Skeletal muscle tissue (tissue), 4 donors: ENCODE measurements around the gene EWSR1. TPM values are rescaled to one million over a fixed set of nuclear protein-coding genes. Genes with fewer than 3 reads are reported as not detected.

Experiments
- H3K27ac ChIP-seq: one replicate; pipeline ENCODE4 v1.7.0; 2013; ENCODE audit warnings: mild to moderate bottlenecking, low read depth, low read length, inconsistent platforms
- H3K27me3 ChIP-seq, 3 donors: one replicate each; pipeline ENCODE4 v1.7.0; 2013; ENCODE audit warnings: low read length in 3 of 3; ENCODE audit not compliant: control insufficient read depth in 3 of 3, insufficient read depth in 3 of 3
- H3K36me3 ChIP-seq, 3 donors: one replicate each; pipeline ENCODE4 v1.7.0; 2013; ENCODE audit warnings: low read length in 3 of 3; ENCODE audit not compliant: control insufficient read depth in 3 of 3, insufficient read depth in 3 of 3
- H3K4me1 ChIP-seq, 3 donors: one replicate each; pipeline ENCODE4 v1.7.0; 2013; ENCODE audit warnings: low read length in 3 of 3, mild to moderate bottlenecking in 3 of 3; ENCODE audit not compliant: control insufficient read depth in 3 of 3, insufficient read depth in 3 of 3
- H3K4me3 ChIP-seq, 3 donors: one replicate each; pipeline ENCODE4 v1.7.0; 2013; ENCODE audit warnings: low read length in 3 of 3
- H3K9ac ChIP-seq, 3 donors: one replicate each; pipeline ENCODE4 v1.7.0; 2013; ENCODE audit warnings: low read length in 3 of 3, mild to moderate bottlenecking in 3 of 3, moderate library complexity in 2 of 3, low read depth in 1 of 3
- H3K9me3 ChIP-seq, 3 donors: one replicate each; pipeline ENCODE4 v1.7.0; 2013; ENCODE audit warnings: low read length in 3 of 3; ENCODE audit not compliant: control insufficient read depth in 3 of 3
- total RNA-seq: library from RNA; depleted of rRNA; stranded (reverse); fragments of >200 nt; gene quantifications from one replicate; pipeline ENCODE4 v1.2.3, GENCODE V29; 2014
- donor health status: Osteomylitis.

EWSR1 gene
- total RNA-seq, 1 donor from 2014 or later = 84.5 TPM

DNA sequence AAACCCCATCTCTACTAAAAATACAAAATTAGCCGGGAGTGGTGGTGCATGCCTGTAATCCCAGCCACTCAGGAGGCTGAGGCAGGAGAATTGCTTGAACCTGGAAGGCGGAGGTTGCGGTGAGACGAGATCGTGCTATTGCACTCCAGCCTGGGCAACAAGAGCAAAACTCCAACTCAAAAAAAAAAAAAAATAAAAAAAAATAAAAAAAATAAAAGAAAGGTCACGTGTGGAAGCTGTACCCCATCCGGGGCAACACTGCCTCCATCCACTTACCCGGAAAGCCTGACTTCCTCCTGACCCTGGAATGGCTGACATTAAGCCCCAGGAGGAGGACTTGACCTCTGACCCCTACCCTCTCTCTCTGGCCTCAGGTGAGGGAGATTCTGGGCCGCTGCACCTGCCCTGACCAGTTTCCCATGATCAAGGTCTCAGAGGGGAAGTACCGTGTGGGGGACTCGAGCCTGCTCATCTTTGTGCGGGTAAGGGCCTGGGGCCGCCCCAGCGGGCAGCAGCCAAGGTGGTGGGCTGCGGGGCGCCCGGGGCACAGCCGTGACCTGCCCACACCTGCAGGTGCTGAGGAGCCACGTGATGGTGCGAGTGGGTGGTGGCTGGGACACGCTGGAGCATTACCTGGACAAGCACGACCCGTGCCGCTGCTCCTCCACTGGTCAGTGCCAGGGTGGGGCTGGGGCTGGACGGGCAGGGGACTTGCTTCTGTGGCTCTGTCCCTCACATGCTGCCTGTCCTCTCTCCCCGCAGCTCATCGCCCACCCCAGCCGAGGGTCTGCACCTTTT is 42.2 kb downstream of the EWSR1 start:
- peak overlapping the region; percentile 64 for H3K27ac ChIP-seq
- peak overlapping the region in 1 of 3 donors; percentile 22 for H3K4me3 ChIP-seq
- peaks cover 22 to 44% (median 22%) of the 10 kb centered on the region in 3 donors for H3K27me3 ChIP-seq
- no peaks in the 10 kb centered on the region for H3K36me3 ChIP-seq
- peak overlapping the region in 2 of 3 donors; percentile 2 to 33 for H3K9ac ChIP-seq
- no peaks in the 10 kb centered on the region for H3K9me3 ChIP-seq
- H3K4me1 ChIP-seq = peaks cover 62 to 71% (median 63%) of the 10 kb centered on the region in 3 donors

DNA sequence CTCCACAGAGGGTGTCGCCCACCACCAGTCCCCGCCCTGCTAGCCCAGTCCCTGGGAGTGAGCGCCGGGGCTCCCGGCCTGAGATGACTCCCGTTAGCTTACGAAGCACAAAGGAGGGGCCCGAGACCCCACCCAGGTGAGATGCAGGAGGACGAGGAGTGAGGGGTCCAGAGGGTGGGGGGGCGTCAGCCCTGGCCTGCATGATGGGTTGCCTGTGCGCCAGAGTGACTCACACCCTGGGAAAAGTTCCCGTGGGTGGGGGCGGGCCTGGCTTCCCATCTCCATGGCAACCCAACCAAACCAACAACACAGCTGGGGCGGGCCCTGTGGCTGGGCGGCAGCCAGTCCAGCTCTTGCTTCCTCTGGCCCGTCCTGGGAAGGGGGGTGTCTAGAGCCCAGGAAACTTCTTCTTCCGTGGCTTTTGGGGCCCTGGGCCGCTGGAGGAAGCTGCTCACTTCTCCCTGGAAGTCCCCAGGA is 42.8 kb downstream of the EWSR1 start:
- peak overlapping the region in 2 of 3 donors; percentile 2 to 45 for H3K9ac ChIP-seq
- no peaks in the 10 kb centered on the region for H3K9me3 ChIP-seq
- H3K4me3 ChIP-seq = peak overlapping the region in 2 of 3 donors; percentile 15 to 45
- no peaks in the 10 kb centered on the region for H3K36me3 ChIP-seq
- H3K4me1 ChIP-seq = peaks cover 61 to 69% (median 64%) of the 10 kb centered on the region in 3 donors
- peaks cover 22 to 47% (median 25%) of the 10 kb centered on the region in 3 donors for H3K27me3 ChIP-seq
- peak overlapping the region; percentile 64 for H3K27ac ChIP-seq

DNA sequence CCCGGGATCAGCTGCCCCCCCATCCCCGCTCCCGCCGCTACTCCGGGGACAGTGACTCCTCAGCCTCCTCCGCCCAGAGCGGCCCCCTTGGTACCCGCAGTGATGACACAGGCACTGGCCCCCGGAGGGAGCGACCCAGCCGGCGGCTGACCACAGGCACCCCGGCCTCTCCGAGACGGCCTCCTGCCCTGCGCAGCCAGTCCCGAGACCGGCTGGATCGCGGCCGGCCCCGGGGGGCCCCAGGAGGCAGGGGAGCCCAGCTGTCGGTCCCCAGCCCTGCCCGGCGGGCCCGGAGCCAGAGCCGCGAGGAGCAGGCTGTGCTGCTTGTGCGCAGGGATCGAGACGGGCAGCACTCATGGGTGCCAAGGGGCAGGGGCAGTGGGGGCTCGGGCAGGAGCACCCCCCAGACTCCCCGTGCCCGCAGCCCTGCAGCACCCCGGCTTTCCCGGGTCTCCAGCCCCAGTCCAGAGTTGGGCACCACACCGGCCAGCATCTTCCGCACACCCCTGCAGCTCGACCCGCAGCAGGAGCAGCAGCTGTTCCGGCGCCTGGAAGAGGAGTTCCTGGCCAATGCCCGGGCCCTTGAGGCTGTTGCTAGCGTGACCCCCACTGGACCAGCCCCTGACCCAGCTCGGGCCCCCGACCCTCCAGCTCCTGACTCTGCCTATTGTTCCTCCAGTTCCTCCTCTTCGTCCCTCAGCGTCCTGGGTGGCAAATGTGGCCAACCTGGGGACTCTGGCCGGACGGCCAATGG is 43.6 kb downstream of the EWSR1 start:
- Histone ChIP-seq H3K4me1 (peaks cover 55 to 63% (median 59%) of the 10 kb centered on the region in 3 donors), H3K9ac (peak overlapping the region in 1 of 3 donors; percentile 45), H3K9me3 (no peaks in the 10 kb centered on the region), H3K36me3 (no peaks in the 10 kb centered on the region), H3K27me3 (peaks cover 28 to 54% (median 30%) of the 10 kb centered on the region in 3 donors), H3K27ac (peak overlapping the region; percentile 54), H3K4me3 (peak overlapping the region in 1 of 3 donors; percentile 15)

DNA sequence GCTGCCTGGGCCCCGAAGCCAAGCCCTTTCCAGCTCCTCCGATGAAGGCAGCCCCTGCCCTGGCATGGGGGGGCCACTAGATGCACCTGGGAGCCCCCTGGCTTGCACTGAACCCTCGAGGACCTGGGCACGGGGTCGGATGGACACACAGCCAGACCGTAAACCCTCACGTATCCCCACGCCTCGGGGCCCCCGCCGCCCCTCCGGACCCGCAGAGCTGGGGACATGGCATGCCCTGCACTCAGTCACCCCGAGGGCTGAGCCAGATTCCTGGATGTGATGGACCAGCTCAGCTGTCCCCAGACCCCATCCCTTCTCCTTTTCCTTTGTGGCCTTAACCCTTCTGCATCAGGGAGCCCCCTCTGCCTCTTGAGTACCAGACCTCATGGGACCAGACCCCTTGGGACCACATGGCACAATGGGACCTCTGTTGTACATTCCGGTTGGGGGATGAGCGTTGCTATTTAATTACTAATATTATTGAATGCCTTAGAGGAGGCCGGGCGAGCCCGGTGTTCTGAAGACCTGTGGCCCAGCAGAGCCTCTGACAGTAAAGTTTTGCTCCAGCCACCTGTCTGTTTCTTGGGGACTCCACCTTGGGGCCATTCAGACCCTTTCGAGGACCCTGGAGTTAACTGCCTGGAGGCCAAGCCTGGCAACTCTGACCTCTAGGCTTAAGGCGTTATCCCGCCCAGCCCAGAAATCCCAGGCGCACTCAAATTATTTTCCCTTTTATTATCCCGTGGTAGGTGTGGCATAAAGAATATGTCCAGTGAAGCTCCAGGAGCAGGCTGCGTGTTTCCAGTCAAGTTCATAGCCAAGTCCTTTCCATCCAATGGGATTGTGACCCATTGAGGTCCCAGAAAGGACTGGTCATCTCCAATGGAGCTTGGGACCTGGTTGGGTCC is 44.4 kb downstream of the EWSR1 start:
- Histone ChIP-seq H3K9ac (no peak overlapping the region), H3K27me3 (peaks cover 30 to 54% (median 33%) of the 10 kb centered on the region in 3 donors), H3K9me3 (no peaks in the 10 kb centered on the region), H3K36me3 (no peaks in the 10 kb centered on the region), H3K27ac (no peak overlapping the region), H3K4me1 (peaks cover 52 to 60% (median 55%) of the 10 kb centered on the region in 3 donors), H3K4me3 (no peak overlapping the region)

DNA sequence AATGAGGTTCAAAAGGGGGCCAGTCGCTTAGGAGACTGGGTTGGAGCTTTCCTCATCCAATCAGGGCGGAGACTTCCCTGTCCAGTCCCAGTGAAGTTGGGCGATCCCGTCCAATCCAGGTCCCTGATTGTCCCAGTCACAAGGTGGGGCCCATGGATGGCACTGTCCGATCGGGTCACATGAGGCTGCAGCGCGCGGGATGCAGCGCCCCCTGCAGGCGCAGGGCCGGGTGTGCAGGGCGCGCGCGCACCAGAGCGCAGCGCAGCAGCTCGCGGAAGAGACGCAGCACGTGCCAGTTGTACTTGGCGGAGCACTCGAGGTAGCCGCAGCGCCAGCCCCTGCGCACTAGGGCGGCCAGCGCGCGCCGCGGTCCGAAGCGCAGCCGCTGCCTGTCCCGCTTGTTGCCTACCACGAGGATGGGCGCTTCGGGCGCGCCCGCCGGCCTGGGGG is 45.1 kb downstream of the EWSR1 start:
- peaks cover 30 to 54% (median 33%) of the 10 kb centered on the region in 3 donors for H3K27me3 ChIP-seq
- no peaks in the 10 kb centered on the region for H3K36me3 ChIP-seq
- H3K27ac ChIP-seq = no peak overlapping the region
- peaks cover 45 to 53% (median 49%) of the 10 kb centered on the region in 3 donors for H3K4me1 ChIP-seq
- no peaks in the 10 kb centered on the region for H3K9me3 ChIP-seq
- no peak overlapping the region for H3K4me3 ChIP-seq
- H3K9ac ChIP-seq = no peak overlapping the region

DNA sequence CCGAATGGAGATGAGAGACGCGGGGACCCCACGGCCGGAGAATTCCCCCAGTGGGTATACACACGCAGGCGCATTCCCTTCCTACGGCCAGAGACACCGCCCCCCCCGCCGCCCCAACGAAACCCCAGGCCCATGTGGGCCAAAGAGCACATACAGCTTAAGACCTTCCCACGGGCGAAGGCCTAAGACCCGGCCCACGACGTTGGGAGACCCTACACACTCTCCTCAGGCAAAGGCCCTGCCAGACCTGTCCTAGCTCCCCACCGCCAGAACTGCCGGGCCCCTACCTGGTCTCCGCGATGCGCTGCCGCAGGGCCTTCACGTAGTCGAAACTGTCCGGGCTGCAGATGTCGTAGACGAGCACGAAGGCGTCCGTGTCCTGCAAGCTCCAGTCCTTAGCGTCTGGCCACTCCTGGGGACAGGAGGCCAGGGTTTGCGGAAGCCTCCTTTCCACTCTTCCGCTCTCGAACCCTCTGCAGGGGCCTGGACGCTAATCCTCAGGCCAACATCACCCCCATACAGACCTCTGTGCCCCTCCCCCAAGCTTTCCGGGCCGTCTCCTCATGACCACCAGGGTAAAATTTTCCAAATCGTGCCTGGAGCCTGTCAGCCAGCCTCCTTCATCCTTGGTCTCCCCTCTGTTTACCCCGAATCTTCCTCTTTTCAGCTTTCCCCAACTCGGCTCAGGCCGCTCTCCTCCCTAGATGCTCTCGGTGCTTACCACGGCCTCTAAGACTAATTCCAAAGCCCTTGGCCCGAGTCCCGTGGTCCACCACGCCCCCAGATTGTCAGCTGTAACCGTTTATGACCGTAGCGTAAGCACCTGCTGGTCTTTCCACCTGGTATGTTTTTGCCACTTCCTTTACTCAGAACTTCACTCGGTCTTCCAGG is 45.8 kb downstream of the EWSR1 start:
- Histone ChIP-seq H3K9ac (peak overlapping the region in 1 of 3 donors; percentile 54), H3K4me3 (no peak overlapping the region), H3K4me1 (peaks cover 39 to 47% (median 42%) of the 10 kb centered on the region in 3 donors), H3K36me3 (no peaks in the 10 kb centered on the region), H3K27ac (no peak overlapping the region), H3K27me3 (peaks cover 30 to 54% (median 33%) of the 10 kb centered on the region in 3 donors), H3K9me3 (no peaks in the 10 kb centered on the region)

DNA sequence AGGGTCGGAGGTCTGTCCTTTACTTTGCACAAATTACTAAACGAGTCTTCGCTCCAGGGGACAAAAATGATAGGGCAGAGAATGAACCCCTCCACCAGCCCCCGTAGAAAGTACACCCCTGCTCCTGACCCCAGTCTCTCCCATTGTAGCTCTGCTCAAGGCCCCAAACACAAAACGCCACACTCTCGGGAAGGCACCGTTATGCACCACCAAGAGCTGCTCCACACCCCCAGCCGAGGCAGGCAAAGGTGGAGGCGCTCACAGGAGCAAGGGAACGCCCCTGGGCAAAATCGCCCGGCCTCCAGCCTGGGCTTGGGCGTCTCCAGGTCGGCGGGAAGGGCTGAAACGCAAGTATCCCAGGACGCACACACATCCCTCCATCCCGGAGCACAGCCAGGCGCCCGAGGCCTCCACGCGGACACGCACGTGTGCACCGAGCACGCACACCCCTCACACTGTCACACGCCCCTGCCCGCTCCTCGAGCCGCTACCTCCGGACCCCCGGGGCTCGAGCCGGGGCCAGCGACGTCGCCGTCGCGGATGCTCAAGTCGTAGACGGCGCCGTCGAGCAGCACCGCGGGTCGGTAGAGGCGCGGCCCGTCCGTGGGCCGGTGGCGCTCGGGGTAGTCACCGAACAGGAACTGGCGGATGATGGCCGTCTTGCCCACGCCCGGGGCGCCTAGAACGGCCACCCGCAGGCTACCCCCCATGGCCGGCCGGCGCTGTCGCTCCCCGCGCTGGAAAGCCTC is 46.6 kb downstream of the EWSR1 start:
- no peaks in the 10 kb centered on the region for H3K36me3 ChIP-seq
- H3K9me3 ChIP-seq = no peaks in the 10 kb centered on the region
- peak overlapping the region in 1 of 3 donors; percentile 54 for H3K9ac ChIP-seq
- peak overlapping the region in 2 of 3 donors; percentile 46 to 52 for H3K4me3 ChIP-seq
- H3K27me3 ChIP-seq = peaks cover 30 to 54% (median 33%) of the 10 kb centered on the region in 3 donors
- peaks cover 30 to 38% (median 33%) of the 10 kb centered on the region in 3 donors for H3K4me1 ChIP-seq
- no peak overlapping the region for H3K27ac ChIP-seq
